Mucosa of descending colon (tissue), 3 donors: ENCODE measurements around the gene NUP188. TPM values are rescaled to one million over a fixed set of nuclear protein-coding genes. Genes with fewer than 3 reads are reported as not detected.
"Not testable (repeated sequence)": the region's sequence is repeated elsewhere in the genome, so short reads cannot be mapped to it uniquely, and the experiment has no call there.

Experiments used
- ATAC-seq: fragments of 200-7000 bp; cut with Tn5 transposase; one replicate; pipeline ENCODE4 v1.9.1; 2020; ENCODE audit warnings: mild to moderate bottlenecking, moderate library complexity
- DNase-seq, 3 donors: peaks; one replicate each; pipeline ENCODE4 v3.0.0-alpha.2; 2020
- H3K36me3 ChIP-seq: fragments of 200-600 bp; one replicate; pipeline ENCODE4 v1.8.0; 2021; ENCODE audit warnings: low read depth, mild to moderate bottlenecking
- H3K4me1 ChIP-seq: fragments of 200-600 bp; one replicate; pipeline ENCODE4 v1.8.0; 2021; ENCODE audit warnings: low read depth, mild to moderate bottlenecking
- H3K4me3 ChIP-seq: fragments of 200-600 bp; one replicate; pipeline ENCODE4 v1.8.0; 2021; ENCODE audit warnings: mild to moderate bottlenecking
- H3K9me3 ChIP-seq: fragments of 200-600 bp; one replicate; pipeline ENCODE4 v1.8.0; 2021; ENCODE audit warnings: mild to moderate bottlenecking
- intact Hi-C, 2 donors: fragments of 100-400 bp; cut with DNase I in 1 of 2; cut with micrococcal nuclease in 1 of 2; formaldehyde crosslinking; loops; one replicate each; pipeline versions ENCODE4 v1.11.0 to v1.11.1; 2022; cut with DNase I, micrococcal nuclease
- total RNA-seq, 3 donors: library from RNA; stranded (reverse); fragmentation: NEBNext Ultra II Directional in 2 of 3; extraction: Animal tissue kit (Norgen Biotek cat#: 25700) in 2 of 3; gene quantifications; one replicate each; pipeline versions ENCODE4 v1.2.1 to v1.2.4, GENCODE V29; 2021 to 2023
- TF ChIP-seq, protein P1 (sequence below): fragments of 200-600 bp; IDR thresholded peaks from one replicate; pipeline ENCODE4 v1.8.0; 2022; ENCODE audit warnings: antibody characterized with exemption, mild to moderate bottlenecking
- donor health status: DM: no; HTN: no; CAD: no; lungs with moderate emphysema.
- donor health status: DM: no; HTN: no; CAD: no.
- donor health status: DM: no; HTN: yes; CAD: no.

The NUP188 gene
- total RNA-seq, 3 donors from 2014 or later: 24.4 to 36.7 (median 30.4) TPM

DNA sequence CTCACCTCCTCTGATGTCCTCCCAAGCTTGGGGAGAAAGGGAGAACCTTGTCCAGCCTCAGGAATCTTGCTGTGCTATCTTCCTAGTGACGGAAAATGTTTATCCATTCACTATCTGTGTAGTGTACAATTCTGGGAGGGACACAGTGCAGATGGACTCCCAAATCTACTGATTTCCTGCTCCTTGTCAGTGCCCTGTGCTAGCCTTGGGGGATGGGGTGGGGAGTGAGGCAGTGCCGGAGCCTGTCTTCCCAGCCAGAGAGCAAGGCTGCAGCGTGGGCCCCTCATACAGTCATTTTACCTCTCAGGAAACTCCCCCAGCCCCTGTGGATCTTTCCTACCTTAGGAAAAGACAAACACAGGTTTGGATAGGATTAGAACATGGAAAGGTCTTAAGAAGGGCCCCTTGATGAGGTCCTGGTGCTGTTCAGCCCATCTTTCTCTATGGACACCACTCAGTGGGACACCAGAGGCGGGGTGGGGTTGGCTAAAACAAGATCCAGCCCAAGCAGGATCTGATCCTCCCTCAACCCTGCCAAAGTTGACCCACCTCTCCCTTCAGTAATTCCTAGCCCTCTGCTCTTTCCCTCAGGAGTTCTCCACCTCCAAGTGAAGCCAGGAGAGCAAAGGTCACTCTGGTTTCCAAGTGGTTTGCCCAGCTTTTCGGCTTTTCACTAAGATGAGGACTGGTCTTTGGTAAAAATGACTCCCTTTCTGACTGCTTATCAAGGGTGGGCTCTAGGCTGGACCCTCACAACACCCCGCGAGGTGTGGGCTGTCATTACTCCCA is 3.5 kb upstream of the NUP188 start:
- no peaks in the 10 kb centered on the region for H3K9me3 ChIP-seq
- ATAC-seq: no peak
- no peak overlapping the region for H3K4me3 ChIP-seq
- intact Hi-C loops: no loop called here
- no peaks in the 10 kb centered on the region for H3K36me3 ChIP-seq
- peaks cover 11% of the 10 kb centered on the region for H3K4me1 ChIP-seq
- TF ChIP-seq, protein P1, sequence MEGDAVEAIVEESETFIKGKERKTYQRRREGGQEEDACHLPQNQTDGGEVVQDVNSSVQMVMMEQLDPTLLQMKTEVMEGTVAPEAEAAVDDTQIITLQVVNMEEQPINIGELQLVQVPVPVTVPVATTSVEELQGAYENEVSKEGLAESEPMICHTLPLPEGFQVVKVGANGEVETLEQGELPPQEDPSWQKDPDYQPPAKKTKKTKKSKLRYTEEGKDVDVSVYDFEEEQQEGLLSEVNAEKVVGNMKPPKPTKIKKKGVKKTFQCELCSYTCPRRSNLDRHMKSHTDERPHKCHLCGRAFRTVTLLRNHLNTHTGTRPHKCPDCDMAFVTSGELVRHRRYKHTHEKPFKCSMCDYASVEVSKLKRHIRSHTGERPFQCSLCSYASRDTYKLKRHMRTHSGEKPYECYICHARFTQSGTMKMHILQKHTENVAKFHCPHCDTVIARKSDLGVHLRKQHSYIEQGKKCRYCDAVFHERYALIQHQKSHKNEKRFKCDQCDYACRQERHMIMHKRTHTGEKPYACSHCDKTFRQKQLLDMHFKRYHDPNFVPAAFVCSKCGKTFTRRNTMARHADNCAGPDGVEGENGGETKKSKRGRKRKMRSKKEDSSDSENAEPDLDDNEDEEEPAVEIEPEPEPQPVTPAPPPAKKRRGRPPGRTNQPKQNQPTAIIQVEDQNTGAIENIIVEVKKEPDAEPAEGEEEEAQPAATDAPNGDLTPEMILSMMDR: no peak
- no peak for DNase-seq

DNA sequence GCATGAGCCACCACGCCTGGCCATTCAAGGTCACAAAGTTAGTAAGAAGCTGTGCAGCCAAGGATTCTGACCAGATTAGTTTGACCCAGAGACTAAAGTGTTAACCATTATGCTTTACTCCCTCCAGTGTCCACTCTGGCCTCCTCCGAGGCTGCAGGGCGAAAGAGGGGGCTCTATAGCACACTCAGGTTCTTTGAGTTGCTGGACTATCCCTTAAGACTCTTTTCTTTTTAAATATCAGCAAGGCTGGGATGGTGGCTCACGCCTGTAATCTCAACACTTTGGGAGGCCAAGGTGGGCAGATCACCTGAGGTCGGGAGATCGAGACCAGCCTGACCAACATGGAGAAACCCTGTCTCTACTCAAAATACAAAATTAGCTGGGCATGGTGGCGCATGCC is 2.5 kb upstream of the NUP188 start:
- not testable (repeated sequence) for H3K4me3 ChIP-seq, H3K36me3 ChIP-seq

DNA sequence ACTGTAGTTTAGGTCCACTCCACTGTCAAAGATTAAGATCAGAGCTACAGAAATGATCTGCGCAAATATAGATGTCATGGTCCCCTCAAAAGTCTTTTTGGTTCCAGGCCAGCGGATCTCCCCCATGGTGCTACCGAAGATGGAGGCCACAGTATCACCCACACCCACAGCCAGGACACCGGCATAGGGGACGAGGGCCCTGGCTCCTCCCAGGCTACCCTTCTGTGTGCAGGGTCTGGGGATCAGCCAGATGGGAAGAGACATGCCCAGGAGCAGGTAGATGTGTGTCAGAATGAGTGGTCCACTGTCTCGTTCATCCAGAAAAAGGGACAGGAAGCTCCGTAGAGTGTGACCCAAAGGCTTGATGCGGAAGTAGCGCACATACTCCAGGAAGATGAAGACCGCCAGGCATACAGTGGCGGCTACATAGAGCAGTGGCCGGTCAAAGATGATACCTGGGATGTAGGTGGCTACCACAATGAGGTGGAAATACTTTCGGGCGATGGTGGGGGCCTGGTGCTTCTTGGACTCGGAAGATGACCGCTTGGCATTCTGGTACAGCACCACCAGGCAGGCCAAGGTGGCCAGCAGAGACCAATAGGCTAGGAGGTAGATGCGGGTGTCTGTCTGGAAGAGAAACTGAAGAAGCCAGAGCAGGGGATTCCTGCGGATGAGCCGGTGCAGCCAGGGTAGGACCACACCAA is 1.5 kb upstream of the NUP188 start:
- no peak for DNase-seq
- peaks cover 11% of the 10 kb centered on the region for H3K4me1 ChIP-seq
- no peak overlapping the region for H3K4me3 ChIP-seq
- H3K9me3 ChIP-seq: no peaks in the 10 kb centered on the region
- ATAC-seq: no peak
- TF ChIP-seq, protein P1: no peak
- intact Hi-C loops: no loop called here
- no peaks in the 10 kb centered on the region for H3K36me3 ChIP-seq

More for the DNA sequence above, 2.5 kb upstream of the NUP188 start:
- DNase-seq, intact Hi-C loops, H3K9me3 ChIP-seq, ATAC-seq: not testable (repeated sequence)
- H3K4me1 ChIP-seq: peaks cover 11% of the 10 kb centered on the region

DNA sequence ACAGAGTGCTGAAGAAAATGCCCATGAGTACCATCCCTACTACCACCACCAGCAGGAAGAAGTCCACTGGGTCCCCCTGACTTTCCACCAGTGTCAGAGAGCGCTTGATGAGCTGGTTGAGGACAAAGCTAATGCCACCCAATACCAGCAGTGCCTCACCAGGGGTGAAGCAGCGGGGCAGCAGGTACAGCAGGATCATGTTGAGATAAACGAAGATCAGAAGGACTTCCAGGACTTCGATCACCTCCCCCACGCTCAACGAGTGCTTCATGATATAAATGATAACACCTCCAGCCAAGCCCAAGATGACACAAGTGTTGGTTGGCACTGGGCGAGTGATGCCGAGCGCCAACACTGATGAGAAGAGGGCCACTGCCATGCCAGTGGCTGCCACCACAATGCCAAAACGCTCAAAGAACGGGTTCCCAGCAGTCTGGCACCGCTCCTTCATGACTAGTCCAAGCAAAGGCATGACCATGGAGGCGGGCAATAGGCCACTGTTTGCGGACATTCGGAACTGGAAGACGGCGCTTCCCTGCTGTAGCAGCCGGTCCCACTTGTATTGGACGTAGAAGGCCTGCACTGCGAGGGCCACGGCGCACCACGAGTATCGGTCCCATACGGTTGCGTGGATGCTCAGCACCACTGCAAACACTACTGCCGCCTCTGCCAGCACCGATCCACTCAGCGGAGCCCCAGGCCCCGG is 775 bp upstream of the NUP188 start:
- H3K9me3 ChIP-seq: no peaks in the 10 kb centered on the region
- TF ChIP-seq, protein P1: no peak
- intact Hi-C loops: no loop called here
- DNase-seq: no peak
- peak overlapping the region; percentile 76 for H3K4me3 ChIP-seq
- H3K36me3 ChIP-seq: no peaks in the 10 kb centered on the region
- ATAC-seq: peak; percentile 59
- peaks cover 11% of the 10 kb centered on the region for H3K4me1 ChIP-seq

DNA sequence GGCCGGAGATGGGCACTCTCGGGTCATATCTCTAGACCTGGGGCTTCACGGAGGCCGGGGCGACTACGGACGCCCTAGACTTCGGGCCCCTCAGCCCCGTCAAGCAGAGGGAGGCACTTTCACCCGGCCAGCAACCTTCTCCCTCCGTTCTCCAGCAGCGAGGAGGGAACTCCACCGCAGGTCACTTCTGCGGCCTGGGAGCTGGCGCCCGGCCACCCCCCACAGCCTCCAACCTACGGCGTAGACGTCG is 297 bp upstream of the NUP188 start:
- H3K36me3 ChIP-seq: no peaks in the 10 kb centered on the region
- H3K9me3 ChIP-seq: no peaks in the 10 kb centered on the region
- peak; percentile 42 for ATAC-seq
- intact Hi-C loops: no loop called here
- H3K4me3 ChIP-seq: peak overlapping the region; percentile 76
- TF ChIP-seq, protein P1: no peak
- peaks cover 11% of the 10 kb centered on the region for H3K4me1 ChIP-seq
- DNase-seq: no peak

DNA sequence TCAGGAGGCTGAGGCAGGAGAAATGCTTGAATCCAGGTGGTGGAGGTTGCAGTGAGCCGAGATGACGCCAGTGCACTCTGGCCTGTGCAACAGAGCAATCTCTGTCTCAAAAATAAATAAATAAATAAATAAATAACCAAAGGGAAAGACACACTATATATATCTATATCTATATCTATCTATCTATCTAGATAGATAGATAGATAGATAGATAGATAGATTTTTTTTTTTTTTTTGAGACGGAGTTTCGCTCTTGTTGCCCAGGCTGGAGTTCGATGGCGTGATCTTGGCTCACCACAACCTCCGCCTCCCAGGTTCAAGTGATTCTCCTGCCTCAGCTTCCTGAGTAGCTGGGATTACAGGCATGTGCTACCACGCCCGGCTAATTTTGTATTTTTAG is 13.9 kb downstream of the NUP188 start:
- ATAC-seq, intact Hi-C loops, H3K36me3 ChIP-seq, DNase-seq, H3K9me3 ChIP-seq, H3K4me1 ChIP-seq, H3K4me3 ChIP-seq: not testable (repeated sequence)
